PC-9 (cell line): Measurements from ENCODE around the gene ABHD4. TPM values are rescaled to one million over a fixed set of nuclear protein-coding genes. Genes with fewer than 3 reads are reported as not detected.

Experiments
- BruUV-seq: library from RNA; stranded (reverse); fragments of 400-500 nt; replicated peaks from 2 replicates; lab custom pipeline; 2021; lab: Mats Ljungman, UMichigan
- CTCF ChIA-PET: fragments of 300-600 bp; sonication (Branson Sonifier 250); formaldehyde crosslinking; loops from one replicate; lab custom pipeline; 2022; ENCODE audit warnings: antibody characterized with exemption; lab: Charles Lee
- POLR2A ChIA-PET: fragments of 300-600 bp; sonication (Branson Sonifier 250); formaldehyde crosslinking; loops from one replicate; lab custom pipeline; 2022; ENCODE audit warnings: antibody characterized with exemption; ENCODE audit not compliant: unreplicated experiment; lab: Charles Lee
- DNase-seq, 2 experiments: peaks; one replicate each; pipeline versions ENCODE4 v3.0.0 to v3.0.0-alpha.2; 2015 to 2022; ENCODE audit warnings: mixed read lengths in 1 of 2
- H2AFZ ChIP-seq: fragments of 200-600 bp; sonication (generic); 2 replicates; pipeline ENCODE4 v1.8.1; 2017; ENCODE audit warnings: antibody characterized with exemption
- H3F3A ChIP-seq: fragments of 200-600 bp; sonication (generic); 2 replicates; pipeline ENCODE4 v1.8.1; 2017; ENCODE audit warnings: antibody characterized with exemption, mild to moderate bottlenecking, low read depth; ENCODE audit not compliant: insufficient read depth
- H3K27ac ChIP-seq: fragments of 200-600 bp; sonication (generic); 2 replicates; pipeline ENCODE4 v1.6.1; 2016; ENCODE audit warnings: mixed run types
- H3K27me3 ChIP-seq: fragments of 200-600 bp; sonication (generic); 2 replicates; pipeline ENCODE4 v1.6.1; 2016; ENCODE audit warnings: low read depth, mixed run types; ENCODE audit not compliant: insufficient read depth
- H3K36me3 ChIP-seq: fragments of 200-600 bp; sonication (generic); 2 replicates; pipeline ENCODE4 v1.6.1; 2016; ENCODE audit warnings: low read depth, mixed run types
- H3K4me1 ChIP-seq: fragments of 200-600 bp; sonication (generic); replicated peaks from 2 replicates; pipeline ENCODE4 v1.6.1; 2016; ENCODE audit warnings: mixed run types; ENCODE audit not compliant: insufficient read depth
- H3K4me2 ChIP-seq: fragments of 200-600 bp; sonication (generic); 2 replicates; pipeline ENCODE4 v1.6.1; 2017; ENCODE audit warnings: mixed run types
- H3K4me3 ChIP-seq: fragments of 200-600 bp; sonication (generic); 2 replicates; pipeline ENCODE4 v1.6.1; 2016; ENCODE audit warnings: mixed run types
- H3K79me2 ChIP-seq: fragments of 200-600 bp; sonication (generic); 2 replicates; pipeline ENCODE4 v1.6.1; 2017; ENCODE audit warnings: low read depth, mixed run types
- H3K9me2 ChIP-seq: fragments of 200-600 bp; sonication (generic); 2 replicates; pipeline ENCODE4 v1.8.1; 2017; ENCODE audit warnings: mild to moderate bottlenecking; ENCODE audit not compliant: insufficient read depth
- H3K9me3 ChIP-seq: fragments of 200-600 bp; sonication (generic); 2 replicates; pipeline ENCODE4 v1.8.1; 2016; ENCODE audit warnings: low read depth; ENCODE audit not compliant: insufficient read depth
- H4K20me1 ChIP-seq: fragments of 200-600 bp; sonication (generic); 2 replicates; pipeline ENCODE4 v1.8.1; 2017; ENCODE audit not compliant: insufficient read depth
- EZH2 ChIP-seq: fragments of 200-600 bp; sonication (generic); IDR thresholded peaks from 2 replicates; pipeline ENCODE4 v1.8.0; 2017; ENCODE audit warnings: antibody characterized with exemption, low read depth
- intact Hi-C: fragments of 100-400 bp; cut with micrococcal nuclease; formaldehyde crosslinking; loops from one replicate; pipeline ENCODE4 v1.10.0; 2022; ENCODE audit not compliant: unreplicated experiment
- total RNA-seq: library from RNA; stranded (reverse); gene quantifications from 2 replicates; pipeline ENCODE4 v1.2.3, GENCODE V29; 2021
- TF ChIP-seq, protein P1 (sequence below): fragments of 200-600 bp; sonication (generic); conservative IDR thresholded peaks from 2 replicates; pipeline ENCODE4 v1.6.1; 2017; ENCODE audit warnings: mixed run types, antibody characterized with exemption, mild to moderate bottlenecking, moderate library complexity

Gene ABHD4
- total RNA-seq, 1 experiment from 2014 or later: 83.2 TPM

DNA sequence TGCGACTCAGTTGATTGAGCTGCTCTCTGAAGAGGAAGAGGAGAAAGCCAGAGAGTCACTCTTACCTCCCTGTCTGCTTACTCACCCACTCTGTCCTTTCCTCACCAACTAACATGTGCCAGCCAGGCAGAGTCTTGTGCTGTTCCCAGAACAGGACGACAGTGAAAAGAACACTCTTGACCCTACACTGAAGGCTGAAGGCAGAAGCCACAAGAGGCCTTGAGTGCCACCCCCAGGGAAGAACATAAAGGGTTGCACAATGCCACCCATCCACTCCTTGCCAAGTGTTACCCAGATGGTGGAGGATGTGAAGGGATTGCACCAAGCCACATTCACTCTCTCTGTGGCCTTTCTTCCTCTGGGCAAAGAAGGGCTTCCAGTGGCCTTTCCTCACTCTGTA is 12.8 kb downstream of the ABHD4 start:
- H3K27me3 ChIP-seq: no peaks in the 10 kb centered on the region

DNA sequence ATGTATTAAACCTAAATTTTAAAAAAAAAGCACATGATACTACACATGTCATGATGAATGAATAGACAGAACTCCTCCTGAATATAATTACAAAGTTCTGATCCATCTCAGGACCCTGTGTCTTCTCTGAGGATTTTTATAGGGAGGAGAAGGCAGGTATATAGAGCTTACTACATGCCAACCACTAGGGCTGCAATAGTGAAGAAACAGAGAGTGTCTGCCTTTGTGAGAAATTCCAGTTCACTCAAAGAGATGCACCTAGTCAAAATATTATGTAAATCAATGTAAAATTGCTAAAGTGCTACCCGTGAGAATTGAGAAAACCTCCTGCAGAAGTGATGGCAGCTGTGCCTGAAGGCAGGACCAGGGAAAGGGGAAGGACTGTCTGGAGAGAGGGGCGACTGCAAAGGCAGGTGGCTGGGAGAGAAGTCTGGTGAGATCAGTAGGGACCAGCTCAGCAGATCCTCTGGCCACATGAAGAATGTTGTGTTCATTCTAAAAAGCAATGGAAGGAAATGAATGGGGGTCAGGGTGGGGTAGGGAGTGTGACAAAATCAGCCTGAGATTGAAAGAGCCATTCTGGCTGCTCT is 15.1 kb downstream of the ABHD4 start:
- peak overlapping the region; percentile 67 for H3K4me2 ChIP-seq
- peaks cover 30% of the 10 kb centered on the region for H3F3A ChIP-seq
- no peaks in the 10 kb centered on the region for H3K9me3 ChIP-seq
- no peaks in the 10 kb centered on the region for H3K79me2 ChIP-seq
- peaks cover 5% of the 10 kb centered on the region; the same call in 1 of the 2 replicates for H3K36me3 ChIP-seq
- peaks cover 31% of the 10 kb centered on the region for H3K4me1 ChIP-seq
- no peak overlapping the region; the same call in 1 of the 2 replicates for H3K4me3 ChIP-seq
- intact Hi-C loops: no loop called here
- H4K20me1 ChIP-seq: no peaks in the 10 kb centered on the region
- peak overlapping the region; percentile 97 for H3K27ac ChIP-seq
- H3K27me3 ChIP-seq: no peaks in the 10 kb centered on the region
- TF ChIP-seq EZH2: no peak
- TF ChIP-seq, protein P1, sequence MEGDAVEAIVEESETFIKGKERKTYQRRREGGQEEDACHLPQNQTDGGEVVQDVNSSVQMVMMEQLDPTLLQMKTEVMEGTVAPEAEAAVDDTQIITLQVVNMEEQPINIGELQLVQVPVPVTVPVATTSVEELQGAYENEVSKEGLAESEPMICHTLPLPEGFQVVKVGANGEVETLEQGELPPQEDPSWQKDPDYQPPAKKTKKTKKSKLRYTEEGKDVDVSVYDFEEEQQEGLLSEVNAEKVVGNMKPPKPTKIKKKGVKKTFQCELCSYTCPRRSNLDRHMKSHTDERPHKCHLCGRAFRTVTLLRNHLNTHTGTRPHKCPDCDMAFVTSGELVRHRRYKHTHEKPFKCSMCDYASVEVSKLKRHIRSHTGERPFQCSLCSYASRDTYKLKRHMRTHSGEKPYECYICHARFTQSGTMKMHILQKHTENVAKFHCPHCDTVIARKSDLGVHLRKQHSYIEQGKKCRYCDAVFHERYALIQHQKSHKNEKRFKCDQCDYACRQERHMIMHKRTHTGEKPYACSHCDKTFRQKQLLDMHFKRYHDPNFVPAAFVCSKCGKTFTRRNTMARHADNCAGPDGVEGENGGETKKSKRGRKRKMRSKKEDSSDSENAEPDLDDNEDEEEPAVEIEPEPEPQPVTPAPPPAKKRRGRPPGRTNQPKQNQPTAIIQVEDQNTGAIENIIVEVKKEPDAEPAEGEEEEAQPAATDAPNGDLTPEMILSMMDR: 0 out of 2 replicates have a peak, but pooled peaks have one; percentile 29
- ChIA-PET CTCF (no interaction called here), POLR2A (interaction anchor here (1.0 kb wide), 1 partner anchor 8 kb away, joined by 4 read pairs; no protein-coding TSS in a partner anchor)
- no peaks in the 10 kb centered on the region for H3K9me2 ChIP-seq
- no peak overlapping the region for H2AFZ ChIP-seq
- DNase-seq: peak in 1 of 2 experiments; percentile 39
- no TSS peak for BruUV-seq

More for the DNA sequence above, 12.8 kb downstream of the ABHD4 start:
- ChIA-PET CTCF (interaction anchor here (0.6 kb wide), 1 partner anchor 102 kb away, joined by 4 read pairs; no protein-coding TSS in a partner anchor), POLR2A (interaction anchor here (0.6 kb wide), 1 partner anchor 25 kb away, joined by 4 read pairs; no protein-coding TSS in a partner anchor)
- H2AFZ ChIP-seq: no peak overlapping the region
- no peak overlapping the region; the same call in 1 of the 2 replicates for H3K27ac ChIP-seq
- intact Hi-C loops: no loop called here
- no TSS peak for BruUV-seq
- TF ChIP-seq, protein P1: no peak
- TF ChIP-seq EZH2: no peak
- no peaks in the 10 kb centered on the region for H4K20me1 ChIP-seq
- H3K4me2 ChIP-seq: no peak overlapping the region
- peaks cover 18% of the 10 kb centered on the region for H3K36me3 ChIP-seq
- H3K9me3 ChIP-seq: no peaks in the 10 kb centered on the region
- no peaks in the 10 kb centered on the region for H3K79me2 ChIP-seq
- H3K4me1 ChIP-seq: peaks cover 36% of the 10 kb centered on the region
- no peak for DNase-seq
- no peaks in the 10 kb centered on the region for H3K9me2 ChIP-seq
- peaks cover 30% of the 10 kb centered on the region for H3F3A ChIP-seq
- no peak overlapping the region for H3K4me3 ChIP-seq

- Histone ChIP-seq H3K4me1 (peaks cover 31% of the 10 kb centered on the region), H3K27me3 (no peaks in the 10 kb centered on the region), H3K36me3 (no peaks in the 10 kb centered on the region; the same call in 1 of the 2 replicates), H3K9me3 (no peaks in the 10 kb centered on the region), H3K4me3 (peak overlapping the region; percentile 22; the same call in 1 of the 2 replicates), H3K4me2 (peak overlapping the region; percentile 67), H3K79me2 (no peaks in the 10 kb centered on the region), H3F3A (peaks cover 30% of the 10 kb centered on the region), H3K27ac (peak overlapping the region; percentile 97), H4K20me1 (no peaks in the 10 kb centered on the region), H3K9me2 (no peaks in the 10 kb centered on the region), H2AFZ (no peak overlapping the region)
- TSS peak; percentile 96 for BruUV-seq
- TF ChIP-seq, protein P1: no peak
- no peak for TF ChIP-seq EZH2
- no peak for DNase-seq
- ChIA-PET POLR2A (interaction anchor here (0.6 to 1.0 kb wide), 3 partner anchors 9 to 24 kb away, joined by 3 to 6 read pairs (median 4); no protein-coding TSS in a partner anchor), CTCF (no interaction called here)
- intact Hi-C loops: loop anchor here (1.0 kb wide), 3 partner anchors 14 to 33 kb away; partner anchors contain the start of gene DAD1
Observed at GRCh38 chr14:22613736-22614239, 15.7 kb downstream of the ABHD4 start.
